GM18951 (cell line): ENCODE measurements around the gene DCLK2.

ENCODE experiments used
- POLR2A ChIP-seq: IDR thresholded peaks from 4 replicates; pipeline ENCODE4 v1.6.1; 2011; ENCODE audit warnings: mild to moderate bottlenecking; ENCODE audit not compliant: insufficient read length, insufficient read depth; ENCODE audit errors: extremely low read depth
- in situ Hi-C: fragments of 300-500 bp; cut with MboI; formaldehyde crosslinking; loops from one replicate; pipeline ENCODE4 v1.12.0; 2022; ENCODE audit warnings: low sequenced_read_pairs, mixed read lengths, inconsistent platforms; ENCODE audit not compliant: unreplicated experiment

The DCLK2 gene

DNA sequence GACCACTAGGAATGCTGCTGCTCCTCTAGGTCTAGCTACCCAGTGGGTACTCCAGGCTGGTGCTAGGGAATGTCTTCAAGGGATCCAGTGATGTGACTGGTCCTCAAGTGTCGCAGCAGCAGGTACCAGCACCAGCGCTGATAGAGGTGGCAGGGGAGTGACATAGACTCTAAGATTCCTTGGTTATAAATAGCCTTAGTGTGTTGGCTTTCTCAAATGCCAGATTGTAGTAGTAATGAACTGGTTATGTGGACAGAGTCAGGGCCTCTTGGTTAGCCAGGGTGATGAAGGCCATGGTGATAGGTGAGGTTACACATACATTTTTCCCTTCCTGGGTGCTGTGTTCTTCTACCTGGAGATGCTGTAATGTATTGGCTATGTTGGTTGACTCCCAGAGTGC is 38.3 kb downstream of the DCLK2 start:
- TF ChIP-seq POLR2A, result no peak
- in situ Hi-C loops, result no loop called here

DNA sequence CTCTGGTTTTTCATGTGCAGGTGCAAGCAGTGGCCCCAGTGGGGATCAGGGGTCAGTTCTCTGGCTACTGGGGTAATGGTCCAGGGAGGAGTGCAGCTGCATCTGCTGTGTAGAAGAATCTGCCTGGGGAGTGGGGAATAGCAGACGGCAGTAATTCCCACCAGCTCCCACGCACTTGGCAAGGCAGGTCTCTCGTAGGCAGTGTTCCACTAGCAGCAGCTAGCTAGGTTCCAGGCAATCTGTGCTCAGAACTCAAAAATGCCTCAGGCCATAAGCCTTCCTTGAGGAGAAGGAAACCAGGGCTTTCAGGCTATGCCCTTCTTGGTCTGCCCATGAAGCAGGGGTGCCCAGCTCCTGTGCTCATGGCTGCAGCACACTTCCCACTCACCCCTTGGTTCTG is 38.8 kb downstream of the DCLK2 start:
- in situ Hi-C loops, result no loop called here
- TF ChIP-seq POLR2A, result no peak

DNA sequence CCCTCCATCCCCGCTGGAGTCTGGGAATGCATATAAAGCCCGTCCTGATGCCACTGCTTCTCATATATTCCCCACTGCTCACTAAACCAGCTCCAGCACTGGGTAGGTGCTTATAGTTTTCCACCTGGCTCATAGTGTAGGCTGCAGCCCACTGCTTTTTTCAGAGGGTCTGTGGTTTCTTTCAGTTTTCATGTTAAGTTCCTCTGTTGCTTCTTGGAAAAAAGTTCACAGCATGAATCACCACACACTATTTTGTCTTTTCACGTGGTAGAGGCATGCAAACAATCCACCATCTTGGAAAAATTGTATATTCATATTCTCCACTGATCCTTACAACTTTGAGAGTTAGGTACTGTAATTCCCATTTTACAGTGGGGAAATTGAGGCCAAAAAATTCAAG is 39.4 kb downstream of the DCLK2 start:
- in situ Hi-C loops, result no loop called here
- TF ChIP-seq POLR2A, result no peak

DNA sequence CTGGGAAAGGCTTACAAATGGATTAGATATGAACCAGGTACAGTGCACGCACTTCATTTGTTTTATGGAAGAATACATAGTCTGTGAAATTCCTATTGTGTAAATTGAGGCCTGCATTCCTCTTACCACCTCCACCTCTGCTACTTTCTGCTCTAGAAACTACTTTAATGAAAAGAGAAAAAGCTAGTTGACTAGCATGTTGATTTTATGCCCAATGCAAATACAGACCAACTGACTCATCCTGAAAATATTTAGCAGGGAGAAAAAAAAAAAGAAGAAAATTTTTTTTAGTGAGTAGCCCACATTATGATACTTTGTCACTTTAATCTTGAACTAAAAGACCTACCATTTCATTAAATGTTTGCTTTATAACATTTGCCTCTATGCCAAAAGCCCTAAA is 41.2 kb downstream of the DCLK2 start:
- TF ChIP-seq POLR2A, result no peak
- in situ Hi-C loops, result no loop called here

DNA sequence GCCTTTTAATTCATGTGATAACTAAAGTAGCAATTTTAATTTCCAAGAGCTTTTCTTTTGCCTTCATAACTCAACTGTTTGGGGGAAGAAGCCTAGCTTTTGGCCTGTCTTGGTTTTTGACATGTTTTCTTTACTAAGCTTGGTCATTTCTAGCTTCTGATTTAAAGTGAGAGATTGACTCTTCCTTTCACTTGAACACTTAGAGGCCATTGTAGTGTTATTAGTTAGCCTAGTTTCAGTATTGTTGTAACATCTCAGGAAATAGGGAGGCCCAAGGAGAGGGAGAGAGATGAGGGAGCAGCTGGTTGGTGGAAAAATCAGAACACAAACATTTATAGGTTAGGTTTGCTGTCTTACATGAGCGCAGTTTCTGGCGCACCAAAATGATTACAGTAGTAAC is 44.8 kb downstream of the DCLK2 start:
- in situ Hi-C loops, result no loop called here
- no peak for TF ChIP-seq POLR2A

DNA sequence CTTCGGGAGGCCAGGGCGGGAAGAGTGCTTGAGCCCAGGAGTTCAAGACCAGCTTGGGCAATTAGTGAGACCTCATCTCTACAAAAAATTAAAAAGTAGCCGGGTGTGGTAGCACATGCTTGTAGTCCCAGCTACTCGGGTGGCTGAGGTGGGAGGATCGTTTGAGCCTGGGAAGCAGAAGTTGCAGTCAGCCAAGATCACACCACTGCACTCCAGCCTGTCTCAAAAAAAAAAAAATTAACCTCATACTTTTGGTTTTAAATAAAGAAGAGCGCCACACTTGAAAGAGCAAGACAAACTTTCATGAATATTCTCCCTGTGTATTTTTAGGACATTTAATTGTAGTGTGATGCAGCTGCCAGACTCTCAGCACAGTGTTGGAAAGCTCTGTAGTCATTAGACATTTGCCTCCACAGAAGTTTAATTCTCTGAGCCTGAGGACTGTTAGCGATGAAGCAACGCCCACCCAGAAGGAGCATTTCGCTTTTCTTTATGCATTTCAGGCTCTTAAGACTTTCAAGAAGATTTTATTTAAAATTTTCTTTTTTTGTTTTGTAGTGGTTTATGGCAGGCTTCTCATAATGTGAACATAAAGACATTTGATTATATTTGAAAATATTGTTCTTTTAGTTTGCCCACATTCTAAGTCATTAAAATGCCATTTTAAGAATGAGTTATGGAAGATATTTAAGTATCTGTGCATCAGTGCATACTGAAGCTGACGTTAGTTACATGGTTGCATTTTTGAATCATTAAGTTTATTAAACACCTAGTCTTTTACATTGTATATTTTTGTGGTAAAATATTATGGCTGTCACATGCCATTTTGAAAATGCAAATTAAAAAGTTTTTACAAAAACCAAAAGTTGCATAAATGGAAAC is 45.8 kb downstream of the DCLK2 start:
- no peak for TF ChIP-seq POLR2A
- in situ Hi-C loops, result no loop called here

DNA sequence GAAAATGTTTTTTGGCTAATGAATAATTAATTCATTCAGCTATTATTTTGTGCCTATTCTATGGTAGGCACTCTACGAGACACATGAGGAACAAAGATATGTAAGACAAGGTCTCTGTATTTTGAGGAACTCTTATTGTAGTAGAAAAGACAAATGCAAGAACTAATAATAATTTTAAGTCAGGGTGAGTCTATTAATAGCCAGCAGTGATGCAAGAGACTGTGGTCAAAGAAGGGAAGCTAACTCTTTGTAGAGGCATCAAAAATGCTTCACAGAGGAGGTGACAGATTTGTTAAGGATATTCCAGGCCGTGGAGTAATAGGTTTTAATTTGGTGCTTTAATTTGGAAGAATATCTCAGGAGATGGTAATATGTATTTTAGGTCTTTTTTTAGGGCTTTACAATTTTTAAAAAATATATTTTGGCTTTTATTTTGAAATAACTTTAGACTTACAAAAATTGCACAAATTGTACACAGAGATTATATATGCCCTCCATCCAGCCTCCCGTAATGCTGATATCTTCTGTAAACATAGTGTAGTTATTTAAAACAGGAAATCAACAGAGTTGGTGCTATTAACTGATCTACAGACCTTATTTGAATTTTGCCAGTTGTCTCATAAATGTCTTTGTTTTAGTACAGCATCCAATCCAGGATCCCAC is 48.1 kb downstream of the DCLK2 start:
- no peak for TF ChIP-seq POLR2A
- in situ Hi-C loops, result no loop called here

DNA sequence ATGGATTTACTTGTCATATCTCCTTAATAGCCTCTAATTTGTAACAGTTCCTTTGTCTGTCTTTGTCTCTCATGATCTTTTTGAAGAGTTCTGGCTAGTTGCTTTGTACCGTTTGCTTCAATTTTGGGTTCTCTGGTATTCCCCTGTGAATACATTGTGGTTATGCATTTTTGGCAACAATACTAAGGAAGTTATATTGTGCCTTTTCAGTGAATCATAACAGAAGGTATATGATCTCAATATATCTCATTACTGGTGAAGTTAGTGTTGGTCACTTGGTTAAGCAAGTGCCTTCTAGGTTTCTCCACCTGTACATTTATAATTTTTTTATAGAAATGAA is 48.6 kb downstream of the DCLK2 start:
- in situ Hi-C loops, result no loop called here
- no peak for TF ChIP-seq POLR2A

DNA sequence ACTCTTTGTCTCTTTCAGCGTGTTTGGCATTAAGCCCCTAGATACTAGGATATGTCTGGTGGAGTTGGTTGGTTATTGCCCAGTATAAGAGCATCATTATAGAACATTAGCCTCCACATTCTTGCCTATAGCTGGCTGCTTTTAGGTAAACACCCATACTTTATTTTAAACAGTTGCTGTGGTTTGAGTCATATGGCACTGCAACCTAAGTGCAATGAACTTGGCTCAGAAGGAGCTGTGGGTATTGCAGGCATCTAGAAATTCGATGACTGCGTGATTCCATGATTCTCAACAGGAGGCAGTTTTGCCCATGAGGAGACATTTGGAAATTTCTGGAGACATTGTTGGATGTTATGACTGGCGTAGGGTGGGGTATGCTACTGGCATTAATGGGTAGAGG is 49.5 kb downstream of the DCLK2 start:
- no peak for TF ChIP-seq POLR2A
- in situ Hi-C loops, result no loop called here

DNA sequence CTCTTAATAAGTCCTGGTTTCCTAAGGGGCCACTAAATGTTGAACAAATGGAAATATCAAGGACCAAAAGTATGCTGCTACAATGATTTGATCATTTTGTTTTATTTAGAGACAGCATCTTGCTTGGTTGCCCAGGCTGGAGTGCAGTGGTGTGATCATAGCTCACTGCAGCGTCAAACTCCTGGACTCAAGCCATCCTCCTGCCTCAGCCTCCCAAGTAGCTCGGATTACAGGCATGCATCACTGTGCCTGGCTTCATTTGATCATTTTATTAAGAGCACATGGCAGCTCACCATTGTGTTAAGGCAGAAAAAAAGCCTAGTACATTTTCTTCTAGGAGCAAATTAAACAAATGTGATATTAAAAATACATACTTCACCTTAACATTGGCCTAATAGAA is 52.7 kb downstream of the DCLK2 start:
- TF ChIP-seq POLR2A, result no peak

DNA sequence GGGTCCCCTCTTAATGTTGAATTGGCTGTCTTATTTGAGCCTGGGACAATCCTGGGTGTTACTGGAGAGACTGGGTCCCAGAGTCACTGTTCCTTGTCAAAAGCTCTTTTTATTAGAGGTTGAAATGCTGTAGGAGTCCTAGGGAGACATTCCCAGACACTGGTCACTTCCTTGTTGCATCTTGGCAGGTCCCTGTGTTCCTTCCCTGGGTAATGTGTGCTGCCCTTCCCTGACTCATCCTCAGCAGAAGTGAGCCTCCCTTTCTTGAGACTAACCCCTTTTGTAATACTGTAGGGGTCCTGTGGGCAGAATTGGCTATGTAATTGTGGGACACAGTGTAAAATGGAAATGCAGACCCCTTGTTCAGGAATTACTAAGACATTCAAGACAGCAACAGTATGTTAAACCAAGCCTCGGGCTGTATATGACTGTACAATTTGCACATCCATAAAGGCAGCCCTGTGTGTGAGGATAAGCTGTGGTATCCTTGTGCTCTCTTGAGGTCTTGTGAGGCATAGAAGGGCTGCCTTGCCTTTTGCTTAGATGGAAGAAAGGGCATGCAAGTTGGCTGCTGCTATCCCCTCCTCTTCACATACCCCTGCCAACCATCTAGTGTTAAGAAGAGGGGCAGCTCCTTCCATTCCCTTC is 53.5 kb downstream of the DCLK2 start:
- no peak for TF ChIP-seq POLR2A
- in situ Hi-C loops, result no loop called here

More for the DNA sequence above, 52.7 kb downstream of the DCLK2 start:
- in situ Hi-C loops, result no loop called here

DNA sequence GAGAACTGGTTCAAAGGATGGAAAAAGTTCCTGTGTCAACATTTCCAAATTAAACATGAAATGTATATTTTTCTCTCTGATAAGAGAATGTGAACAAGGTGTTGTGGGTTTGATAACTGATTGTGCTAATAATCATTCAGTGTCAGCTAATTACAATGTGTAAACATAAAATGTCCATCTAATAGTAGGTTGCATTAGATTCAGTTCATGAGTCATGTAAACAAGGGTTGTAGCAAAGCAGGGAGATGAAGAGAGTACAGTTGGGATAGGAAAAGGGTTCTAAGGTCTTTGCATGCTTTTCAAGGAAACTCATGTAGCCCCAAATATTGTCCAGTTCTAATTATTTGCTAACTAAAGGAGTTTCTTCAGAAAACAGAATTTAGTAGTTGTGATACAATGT is 55.4 kb downstream of the DCLK2 start:
- TF ChIP-seq POLR2A, result no peak
- in situ Hi-C loops, result no loop called here

DNA sequence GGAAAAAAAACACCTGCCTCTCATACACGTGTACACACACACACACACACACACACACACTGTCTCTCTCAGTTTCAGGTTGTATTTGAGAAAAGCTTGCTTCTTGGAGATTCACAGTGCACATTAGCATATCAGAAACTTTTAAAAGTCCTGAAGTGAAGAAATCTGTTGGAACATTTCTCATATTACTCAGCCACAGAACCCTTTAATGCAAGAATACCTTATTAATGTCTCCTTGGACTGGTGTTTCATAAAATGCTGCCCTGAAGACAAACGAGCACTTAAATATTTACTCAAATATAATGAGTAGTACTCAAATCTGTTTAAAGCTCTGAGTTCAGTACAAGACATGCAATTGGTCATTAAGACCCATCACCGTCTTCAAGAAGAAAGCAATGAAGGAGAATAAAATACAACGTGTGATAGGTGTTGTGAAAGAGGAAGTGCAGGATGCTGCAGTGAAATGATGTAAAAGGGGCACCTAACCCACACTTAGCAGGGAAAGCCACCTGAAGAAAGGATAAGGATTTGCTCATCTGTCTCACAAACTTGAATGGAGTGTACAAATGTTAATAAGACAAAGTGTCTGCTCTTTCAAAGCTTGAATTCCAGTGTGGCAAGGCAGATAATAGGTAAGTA is 57.0 kb downstream of the DCLK2 start:
- in situ Hi-C loops, result no loop called here

DNA sequence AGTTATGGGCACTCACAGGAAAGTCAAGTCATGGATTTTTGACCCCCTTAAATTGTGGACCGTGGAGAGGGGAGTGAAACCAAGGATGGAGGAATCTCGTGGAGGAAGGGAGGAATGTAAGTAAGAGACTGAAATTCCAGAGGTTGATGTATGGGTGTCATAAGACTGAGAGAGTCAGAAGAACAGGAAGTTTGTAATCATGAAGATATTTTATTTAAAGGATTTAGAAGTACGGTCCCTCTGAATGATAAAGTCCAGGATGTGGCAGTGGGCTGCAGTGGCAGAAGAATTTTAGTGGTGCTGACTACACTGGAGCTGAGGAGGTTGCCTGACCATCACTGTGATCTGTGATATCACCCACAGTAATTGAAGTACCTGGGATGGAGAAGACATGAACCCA is 57.8 kb downstream of the DCLK2 start:
- in situ Hi-C loops, result no loop called here
- TF ChIP-seq POLR2A, result no peak

More for the DNA sequence above, 57.0 kb downstream of the DCLK2 start:
- no peak for TF ChIP-seq POLR2A

DNA sequence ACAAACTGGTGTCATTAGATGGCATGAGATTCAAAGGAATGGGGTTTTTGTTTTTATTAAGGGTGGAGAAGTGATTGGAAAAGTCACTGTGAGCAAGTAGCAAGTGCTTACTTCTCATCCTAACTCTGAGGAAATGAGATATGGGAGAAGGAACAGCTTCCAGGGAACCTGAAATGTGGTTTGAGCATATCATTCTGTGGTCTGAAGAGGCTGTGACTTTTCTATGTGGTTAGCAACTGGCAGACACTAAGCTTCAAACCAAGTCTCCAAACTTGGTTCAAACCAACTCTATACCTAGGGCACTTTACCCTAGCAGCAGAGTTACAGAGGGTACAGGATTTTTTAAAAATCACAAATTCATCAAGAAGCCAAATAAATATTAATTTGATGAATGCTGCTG is 58.2 kb downstream of the DCLK2 start:
- no peak for TF ChIP-seq POLR2A
- in situ Hi-C loops, result no loop called here
